Globus pallidus (tissue), 1 donor: ENCODE measurements around the gene LDB3.

ENCODE experiments used
- DNase-seq: peaks from one replicate; pipeline ENCODE4 v3.0.0-alpha.2; 2015; ENCODE audit warnings: low spot score

LDB3 gene

GRCh38 chr10:86685893-86686632 is 17.8 kb downstream of the LDB3 start:
- DNase-seq: no peak

GRCh38 chr10:86686972-86687371 is 18.7 kb downstream of the LDB3 start:
- DNase-seq: no peak

GRCh38 chr10:86687750-86688149 is 19.4 kb downstream of the LDB3 start:
- DNase-seq: no peak

- DNase-seq: peak; percentile 77
Observed at GRCh38 chr10:86688398-86688921, 20.1 kb downstream of the LDB3 start.

- DNase-seq: no peak
Observed at GRCh38 chr10:86689146-86689545, 20.8 kb downstream of the LDB3 start.

GRCh38 chr10:86690231-86690630 is 21.9 kb downstream of the LDB3 start:
- no peak for DNase-seq

GRCh38 chr10:86690657-86691084 is 22.4 kb downstream of the LDB3 start:
- DNase-seq: no peak

GRCh38 chr10:86691333-86692022 is 23.2 kb downstream of the LDB3 start:
- no peak for DNase-seq

GRCh38 chr10:86692023-86692514 is 23.8 kb downstream of the LDB3 start:
- DNase-seq: no peak

- DNase-seq: no peak
Observed at GRCh38 chr10:86692664-86693063, 24.4 kb downstream of the LDB3 start.

- no peak for DNase-seq
Observed at GRCh38 chr10:86693275-86693674, 25.0 kb downstream of the LDB3 start.

- DNase-seq: no peak
Observed at GRCh38 chr10:86693721-86694369, 25.5 kb downstream of the LDB3 start.

- DNase-seq: no peak
Observed at GRCh38 chr10:86698207-86698940, 30.1 kb downstream of the LDB3 start.

GRCh38 chr10:86699125-86699524 is 30.8 kb downstream of the LDB3 start:
- no peak for DNase-seq

GRCh38 chr10:86699541-86699940 is 31.2 kb downstream of the LDB3 start:
- no peak for DNase-seq

- no peak for DNase-seq
Observed at GRCh38 chr10:86699991-86700840, 31.9 kb downstream of the LDB3 start.

GRCh38 chr10:86700851-86701617 is 32.7 kb downstream of the LDB3 start:
- DNase-seq: no peak

- no peak for DNase-seq
Observed at GRCh38 chr10:86703176-86703575, 34.9 kb downstream of the LDB3 start.

GRCh38 chr10:86705139-86705538 is 36.8 kb downstream of the LDB3 start:
- DNase-seq: no peak

- no peak for DNase-seq
Observed at GRCh38 chr10:86705905-86706304, 37.6 kb downstream of the LDB3 start.
